ENCODE results near the gene PROM1.

GRCh38 chr4:16006771-16007446 is 76.9 kb downstream of the PROM1 start:
- no peak for TF ChIP-seq POLR2A (IDR thresholded peaks at IDR 0.05; ENCODE audit: low read length)
- TF ChIP-seq GATA1 (IDR thresholded peaks at IDR 0.05; ENCODE audit: low read depth, low read length), result no peak
